Activated CD8-positive, alpha-beta memory T cell treated with anti-CD3 and anti-CD28 coated beads for 4 hours (primary cell): ENCODE results near the gene STEAP1.
"Not testable (repeated sequence)": the region's sequence is repeated elsewhere in the genome, so short reads cannot be mapped to it uniquely, and the experiment has no call there.

Experiments used
- DNase-seq, 2 donors: peaks; one replicate each; pipeline ENCODE4 v3.0.0-alpha.2; 2020; ENCODE audit warnings: low read depth in 2 of 2

The STEAP1 gene

GRCh38 chr7:90153943-90154771 lies at the start of gene STEAP1:
STEAP1 (plus strand) TSS chr7:90154469; CDS start chr7:90159789, 5,320 bp downstream.
- peak; percentile 58 to 63 for DNase-seq

GRCh38 chr7:90114972-90115371 lies 39.3 kb upstream of the STEAP1 start:
- not testable (repeated sequence) for DNase-seq

GRCh38 chr7:90118551-90119177 lies 35.6 kb upstream of the STEAP1 start:
- DNase-seq = not testable (repeated sequence)

- peak in 1 of 2 donors; percentile 18 for DNase-seq
Measured at GRCh38 chr7:90119178-90119971, 34.9 kb upstream of the STEAP1 start.

GRCh38 chr7:90120205-90120604 lies 34.1 kb upstream of the STEAP1 start:
- DNase-seq = not testable (repeated sequence)

GRCh38 chr7:90131746-90132145 lies 22.5 kb upstream of the STEAP1 start:
- DNase-seq = not testable (repeated sequence)

GRCh38 chr7:90147079-90147960 lies 6.9 kb upstream of the STEAP1 start:
- not testable (repeated sequence) for DNase-seq

- DNase-seq = not testable (repeated sequence)
Measured at GRCh38 chr7:90149428-90149827, 4.8 kb upstream of the STEAP1 start.

GRCh38 chr7:90151884-90152283 lies 2.4 kb upstream of the STEAP1 start:
- DNase-seq = not testable (repeated sequence)

GRCh38 chr7:90152642-90153253 lies 1.5 kb upstream of the STEAP1 start:
- DNase-seq = not testable (repeated sequence)

GRCh38 chr7:90155206-90155605 lies 937 bp downstream of the STEAP1 start:
- no peak for DNase-seq

GRCh38 chr7:90157331-90157730 lies 3.1 kb downstream of the STEAP1 start:
- not testable (repeated sequence) for DNase-seq

GRCh38 chr7:90157761-90158350 lies 3.6 kb downstream of the STEAP1 start:
- not testable (repeated sequence) for DNase-seq

GRCh38 chr7:90163534-90163933 lies 9.3 kb downstream of the STEAP1 start:
- DNase-seq = no peak

GRCh38 chr7:90165724-90166123 lies 11.5 kb downstream of the STEAP1 start:
- DNase-seq = no peak

- DNase-seq = no peak
Measured at GRCh38 chr7:90166153-90166552, 11.9 kb downstream of the STEAP1 start.

GRCh38 chr7:90167361-90167760 lies 13.1 kb downstream of the STEAP1 start:
- DNase-seq = no peak

- no peak for DNase-seq
Measured at GRCh38 chr7:90169891-90170290, 15.6 kb downstream of the STEAP1 start.

- no peak for DNase-seq
Measured at GRCh38 chr7:90172121-90172520, 17.9 kb downstream of the STEAP1 start.

- no peak for DNase-seq
Measured at GRCh38 chr7:90172624-90173023, 18.4 kb downstream of the STEAP1 start.
